ENCODE results near the gene PIK3R4.

DNA sequence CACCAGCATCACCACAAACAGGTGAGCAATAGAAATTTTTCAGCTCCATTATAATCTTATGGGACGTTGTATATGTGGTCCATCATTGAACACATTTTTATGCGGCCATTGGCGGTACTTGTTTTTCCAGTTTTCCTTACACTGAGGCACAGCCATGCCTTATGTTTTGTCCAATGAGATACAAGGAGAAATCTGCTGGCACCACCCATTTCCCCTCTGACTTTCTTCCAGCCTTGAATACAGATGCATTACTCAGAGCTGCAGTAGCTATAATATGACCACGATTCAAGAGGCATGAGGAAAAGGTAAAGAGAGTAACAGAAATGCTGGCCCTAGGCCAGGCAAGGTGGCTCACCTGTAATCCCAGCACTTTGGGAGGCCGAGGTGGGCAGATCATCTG is 9.0 kb upstream of the PIK3R4 start:
- TF ChIP-seq, protein P1, sequence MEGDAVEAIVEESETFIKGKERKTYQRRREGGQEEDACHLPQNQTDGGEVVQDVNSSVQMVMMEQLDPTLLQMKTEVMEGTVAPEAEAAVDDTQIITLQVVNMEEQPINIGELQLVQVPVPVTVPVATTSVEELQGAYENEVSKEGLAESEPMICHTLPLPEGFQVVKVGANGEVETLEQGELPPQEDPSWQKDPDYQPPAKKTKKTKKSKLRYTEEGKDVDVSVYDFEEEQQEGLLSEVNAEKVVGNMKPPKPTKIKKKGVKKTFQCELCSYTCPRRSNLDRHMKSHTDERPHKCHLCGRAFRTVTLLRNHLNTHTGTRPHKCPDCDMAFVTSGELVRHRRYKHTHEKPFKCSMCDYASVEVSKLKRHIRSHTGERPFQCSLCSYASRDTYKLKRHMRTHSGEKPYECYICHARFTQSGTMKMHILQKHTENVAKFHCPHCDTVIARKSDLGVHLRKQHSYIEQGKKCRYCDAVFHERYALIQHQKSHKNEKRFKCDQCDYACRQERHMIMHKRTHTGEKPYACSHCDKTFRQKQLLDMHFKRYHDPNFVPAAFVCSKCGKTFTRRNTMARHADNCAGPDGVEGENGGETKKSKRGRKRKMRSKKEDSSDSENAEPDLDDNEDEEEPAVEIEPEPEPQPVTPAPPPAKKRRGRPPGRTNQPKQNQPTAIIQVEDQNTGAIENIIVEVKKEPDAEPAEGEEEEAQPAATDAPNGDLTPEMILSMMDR (IDR thresholded peaks at IDR 0.05) = no peak
- no peak for TF ChIP-seq POLR2AphosphoS5 (IDR thresholded peaks at IDR 0.05)
